C1 segment of cervical spinal cord (tissue), 14 donors: ENCODE data around the gene MPI.
"Not testable (repeated sequence)": the region's sequence is repeated elsewhere in the genome, so short reads cannot be mapped to it uniquely, and the experiment has no call there.

Source experiments
- DNase-seq, 14 donors: peaks; one replicate each; lab custom pipeline; 2025; lab: John Stamatoyannopoulos, UW

The MPI gene

DNA sequence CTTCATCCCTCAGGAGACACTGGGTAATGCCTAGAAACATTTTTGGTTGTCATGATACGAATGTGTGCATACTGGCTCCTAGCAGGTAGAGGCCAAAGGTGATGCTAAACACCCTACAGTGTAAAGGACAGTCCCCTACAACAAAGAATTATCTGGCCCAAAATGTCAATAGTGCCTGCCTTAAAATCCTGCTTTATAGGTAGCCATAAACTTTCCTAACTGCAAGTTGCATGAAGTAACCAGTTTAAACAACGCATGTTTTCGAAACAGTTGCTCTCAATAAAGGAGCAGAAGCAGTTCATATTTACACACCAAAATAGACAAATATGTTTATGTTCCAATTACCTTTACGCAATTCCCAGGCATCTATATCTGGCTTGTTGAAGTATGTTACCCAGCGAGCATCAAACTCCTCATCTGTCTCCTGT lies 38.9 kb downstream of the MPI start:
- DNase-seq, result no peak

- DNase-seq, result no peak
Observed at GRCh38 chr15:74933573-74933972, 43.7 kb downstream of the MPI start.

DNA sequence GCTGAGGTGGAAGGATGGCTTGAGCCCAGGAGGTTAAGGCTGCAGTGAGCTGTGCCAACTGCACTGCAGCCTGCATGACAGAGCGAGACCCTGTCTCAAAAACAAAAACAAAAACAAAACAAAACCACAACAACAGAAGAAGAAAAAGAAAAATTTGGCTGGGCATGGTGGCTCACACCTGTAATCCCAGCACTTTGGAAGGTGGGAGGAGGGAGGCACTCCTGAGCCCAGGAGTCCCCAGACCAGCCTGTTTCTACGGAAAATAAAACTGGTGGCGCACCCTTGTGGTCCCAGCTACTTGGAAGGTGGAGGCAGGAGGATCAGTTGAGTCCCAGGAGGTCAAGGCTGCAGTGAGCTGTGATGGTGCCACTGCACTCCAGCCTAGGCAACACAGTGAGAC lies 45.4 kb downstream of the MPI start:
- DNase-seq, result not testable (repeated sequence)

DNA sequence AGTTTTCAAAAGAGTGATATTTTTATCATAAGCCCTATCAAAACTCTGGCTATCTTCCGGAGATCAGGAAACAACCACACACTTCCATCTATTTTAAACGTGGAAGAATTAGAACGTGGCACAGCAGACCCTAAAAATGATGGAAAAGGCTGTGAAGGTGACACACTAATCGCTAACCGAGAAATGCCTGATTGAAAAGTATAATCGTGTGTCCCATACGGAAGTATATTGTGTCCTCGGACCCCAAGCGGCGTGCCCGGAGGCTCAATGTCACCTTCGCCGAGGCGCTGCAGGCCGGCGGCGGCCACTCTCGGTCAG lies 47.4 kb downstream of the MPI start:
- DNase-seq, result no peak

DNA sequence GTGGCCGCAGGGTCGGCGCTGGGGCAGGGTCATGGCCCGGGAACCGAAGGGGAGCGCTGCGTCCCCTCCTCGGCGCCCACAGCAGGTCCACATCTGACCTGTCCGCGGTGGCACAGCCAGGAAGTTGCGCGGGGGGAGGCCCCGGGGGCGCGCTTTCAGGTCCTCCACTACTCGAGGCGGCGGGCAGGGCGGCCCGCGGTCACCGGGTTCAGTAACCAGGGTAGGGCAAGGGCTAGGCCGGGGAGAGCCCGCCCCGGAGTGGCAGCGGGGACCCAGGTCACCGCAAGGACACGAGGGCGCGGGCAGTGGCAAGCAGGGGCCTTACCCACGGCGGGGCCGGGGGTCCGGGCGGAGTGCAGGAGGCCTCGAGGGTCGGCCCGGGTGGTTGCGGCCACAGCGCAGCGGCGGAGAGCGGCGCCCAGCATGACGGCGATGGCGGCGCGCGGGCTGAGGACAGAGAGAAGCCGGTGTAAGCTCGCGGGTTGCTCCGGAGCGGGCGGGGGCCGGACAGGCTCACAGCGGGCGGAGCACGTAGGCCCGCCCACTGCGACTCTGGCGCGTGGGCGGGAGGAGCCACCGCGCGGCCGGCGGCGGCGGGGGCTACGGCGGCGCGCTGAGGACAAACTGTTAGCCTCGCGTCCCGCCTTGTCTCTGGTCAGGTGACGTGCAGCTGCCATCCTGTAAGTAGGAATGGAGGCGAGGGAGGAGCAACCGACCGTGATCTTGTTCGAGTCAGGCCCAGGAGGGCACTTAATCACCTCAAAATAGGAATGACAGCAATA lies 47.9 kb downstream of the MPI start, which contains the start of gene COX5A:
Gene COX5A (minus strand): TSS at position 484 of the 782 bp plus-strand sequence. CDS start 59 bp downstream, at position 425.
- DNase-seq, result peak; percentile 76 to 96 (median 90)

GRCh38 chr15:74950078-74950908 lies 60.5 kb downstream of the MPI start:
- DNase-seq, result peak in 12 of 14 donors; percentile 13 to 69 (median 42)

- DNase-seq, result no peak
Observed at GRCh38 chr15:74951006-74951405, 61.2 kb downstream of the MPI start.
